Measurements from ENCODE around the gene SLC9A3. TPM values are rescaled to one million over a fixed set of nuclear protein-coding genes. Genes with fewer than 3 reads are reported as not detected.

Gene SLC9A3
- total RNA-seq, 1 experiment from 2014 or later, result 0.85 TPM

- Histone ChIP-seq H3K4ac (ENCODE audit: low read depth, low read length) (no peak overlapping the region), H2BK5ac (ENCODE audit: insufficient read length, low read length) (no peak overlapping the region), H4K8ac (replicated peaks; ENCODE audit: insufficient read length, low read depth, low read length) (no peak overlapping the region), H3K9ac (ENCODE audit: extremely low read depth, insufficient read length, low read length) (no peak overlapping the region), H2BK20ac (ENCODE audit: low read depth, low read length, poor library complexity, severe bottlenecking) (no peak overlapping the region), H3K9me3 (ENCODE audit: control insufficient read depth, low read depth, low read length) (no peaks in the 10 kb centered on the region), H2AK5ac (ENCODE audit: insufficient read length, low read length) (no peak overlapping the region), H3K18ac (ENCODE audit: insufficient read length, low read depth, low read length) (no peak overlapping the region), H2BK12ac (ENCODE audit: insufficient read length, low read depth, low read length) (no peak overlapping the region), H4K20me1 (ENCODE audit: control insufficient read depth, insufficient read depth, insufficient read length) (no peaks in the 10 kb centered on the region), H3K4me2 (ENCODE audit: insufficient read depth, insufficient read length, low read length) (no peak overlapping the region), H3T11ph (ENCODE audit: low read length) (no peak overlapping the region), H3K79me1 (ENCODE audit: insufficient read depth, low read depth, low read length, poor library complexity, severe bottlenecking) (no peaks in the 10 kb centered on the region), H3K27ac (ENCODE audit: insufficient read length, low read depth, low read length) (no peak overlapping the region), H2BK120ac (ENCODE audit: low read depth, low read length, poor library complexity, severe bottlenecking) (no peak overlapping the region), H3K56ac (ENCODE audit: insufficient read length, low read depth, low read length) (no peak overlapping the region), H3K23me2 (ENCODE audit: insufficient read length, low read depth, low read length, poor library complexity, severe bottlenecking) (no peaks in the 10 kb centered on the region), H2AFZ (ENCODE audit: low read length) (no peak overlapping the region), H4K5ac (ENCODE audit: insufficient read length, low read depth, low read length) (no peak overlapping the region), H3K23ac (ENCODE audit: insufficient read length, low read depth, low read length) (no peak overlapping the region), H4K91ac (ENCODE audit: insufficient read length, low read depth, low read length) (no peak overlapping the region), H3K79me2 (ENCODE audit: insufficient read depth, low read length) (no peaks in the 10 kb centered on the region), H3K14ac (ENCODE audit: insufficient read depth, low read length) (no peak overlapping the region), H2BK15ac (ENCODE audit: low read depth, low read length) (no peak overlapping the region), H3K27me3 (ENCODE audit: insufficient read depth, low read length) (no peaks in the 10 kb centered on the region; the same call in 1 of the 2 replicates), H3K4me1 (ENCODE audit: insufficient read depth, low read length) (no peaks in the 10 kb centered on the region)
- Mint-ChIP-seq H3K9me3 (no peaks in the 10 kb centered on the region), H3K4me3 (no peak overlapping the region), H3K36me3 (ENCODE audit: insufficient read depth in 1 of 3, low read depth in 3 of 3) (no peaks in the 10 kb centered on the region), H3K27ac (no peak overlapping the region), H3K27me3 (ENCODE audit: low read depth) (peaks cover 59% of the 10 kb centered on the region), H3K4me1 (peaks cover 4 to 9% of the 10 kb centered on the region in 2 experiments; a peak in 3 of 4 replicates)
- TF ChIP-seq CTCF (conservative IDR thresholded peaks at IDR 0.05), result no peak
- DNase-seq, result no peak
- WGBS (ENCODE audit: extremely low coverage, insufficient read length, low lambda C conversion rate), result no CpG with 5 or more reads among the region's 6 CpGs
Observed at GRCh38 chr5:551406-551805, 27.2 kb upstream of the SLC9A3 start.

Measured in H9 (cell line).